GM21515 (cell line): ENCODE results near the gene RYR2.
"Not testable (repeated sequence)": the region's sequence is repeated elsewhere in the genome, so short reads cannot be mapped to it uniquely, and the experiment has no call there.

Experiments used
- ATAC-seq: cut with Tn5 transposase; IDR thresholded peaks from one replicate; pipeline ENCODE4 v1.9.1; 2021; ENCODE audit not compliant: unreplicated experiment

Gene RYR2

GRCh38 chr1:237071641-237072420 lies 29.8 kb downstream of the RYR2 start:
- no peak for ATAC-seq

GRCh38 chr1:237074371-237075117 lies 32.6 kb downstream of the RYR2 start:
- no peak for ATAC-seq

- ATAC-seq: no peak
These were observed 42.5 kb downstream of the RYR2 start for GRCh38 chr1:237084341-237085077.

GRCh38 chr1:237091691-237092090 lies 49.7 kb downstream of the RYR2 start:
- ATAC-seq: no peak

GRCh38 chr1:237093691-237094090 lies 51.7 kb downstream of the RYR2 start:
- no peak for ATAC-seq

GRCh38 chr1:237098541-237098940 lies 56.6 kb downstream of the RYR2 start:
- no peak for ATAC-seq

- no peak for ATAC-seq
These were observed 61.0 kb downstream of the RYR2 start for GRCh38 chr1:237103021-237103420.

- ATAC-seq: no peak
These were observed 62.1 kb downstream of the RYR2 start for GRCh38 chr1:237104096-237104495.

GRCh38 chr1:237105826-237106225 lies 63.8 kb downstream of the RYR2 start:
- ATAC-seq: no peak

- no peak for ATAC-seq
These were observed 66.5 kb downstream of the RYR2 start for GRCh38 chr1:237108297-237109040.

- no peak for ATAC-seq
These were observed 69.8 kb downstream of the RYR2 start for GRCh38 chr1:237111807-237112206.

GRCh38 chr1:237112663-237113062 lies 70.7 kb downstream of the RYR2 start:
- ATAC-seq: no peak

GRCh38 chr1:237115035-237115434 lies 73.1 kb downstream of the RYR2 start:
- no peak for ATAC-seq

GRCh38 chr1:237119091-237119490 lies 77.1 kb downstream of the RYR2 start:
- no peak for ATAC-seq

- ATAC-seq: no peak
These were observed 78.7 kb downstream of the RYR2 start for GRCh38 chr1:237120683-237121082.

- ATAC-seq: no peak
These were observed 83.0 kb downstream of the RYR2 start for GRCh38 chr1:237124856-237125462.

- no peak for ATAC-seq
These were observed 84.2 kb downstream of the RYR2 start for GRCh38 chr1:237126180-237126579.

GRCh38 chr1:237127301-237127700 lies 85.3 kb downstream of the RYR2 start:
- ATAC-seq: not testable (repeated sequence)

- no peak for ATAC-seq
These were observed 91.9 kb downstream of the RYR2 start for GRCh38 chr1:237133921-237134320.

GRCh38 chr1:237134929-237135328 lies 92.9 kb downstream of the RYR2 start:
- no peak for ATAC-seq

GRCh38 chr1:237138551-237138950 lies 96.6 kb downstream of the RYR2 start:
- no peak for ATAC-seq
